Stomach (tissue), 9 donors: ENCODE measurements around the gene PCDHGA8. TPM values are rescaled to one million over a fixed set of nuclear protein-coding genes. Genes with fewer than 3 reads are reported as not detected.
"Not testable (repeated sequence)": the region's sequence is repeated elsewhere in the genome, so short reads cannot be mapped to it uniquely, and the experiment has no call there.

Source experiments
- DNase-seq, 2 donors: peaks; one replicate each; pipeline versions ENCODE4 v3.0.0 to v3.0.0-alpha.2; 2013 to 2019
- H3K27ac ChIP-seq, 5 donors: fragments of 200-600 bp in 4 of 5; sonication (generic) in 4 of 5; one replicate each; pipeline ENCODE4 v1.5.1; 2013 to 2019; ENCODE audit warnings: mild to moderate bottlenecking in 1 of 5, moderate library complexity in 1 of 5
- H3K27me3 ChIP-seq, 3 donors: fragments of 200-600 bp; sonication (generic); one replicate each; pipeline ENCODE4 v1.5.1; 2017 to 2019; ENCODE audit warnings: mixed run types in 1 of 3
- H3K36me3 ChIP-seq, 4 donors: fragments of 200-600 bp; sonication (generic); 1 replicate in 3 of 4; 2 replicates in 1 of 4; pipeline ENCODE4 v1.5.1; 2016 to 2019
- H3K4me1 ChIP-seq, 4 donors: fragments of 200-600 bp; sonication (generic); one replicate each; pipeline ENCODE4 v1.5.1; 2016 to 2019
- H3K4me3 ChIP-seq, 4 donors: fragments of 200-600 bp; sonication (generic) in 3 of 4; one replicate each; pipeline ENCODE4 v1.5.1; 2016 to 2019; ENCODE audit warnings: mild to moderate bottlenecking in 1 of 4
- H3K9me3 ChIP-seq, 4 donors: fragments of 200-600 bp; sonication (generic); one replicate each; pipeline ENCODE4 v1.5.1; 2016 to 2019
- CTCF ChIP-seq, 7 experiments: fragments of 450-650 bp in 4 of 7; fragments of 200-600 bp in 3 of 7; sonication (generic) in 3 of 7; IDR thresholded peaks; one replicate each; pipeline ENCODE4 v1.5.1; 2016 to 2019; ENCODE audit warnings: antibody characterized with exemption in 7 of 7, control low read depth in 2 of 7, mild to moderate bottlenecking in 1 of 7
- EP300 ChIP-seq: sonication (generic); formaldehyde crosslinking; IDR thresholded peaks from one replicate; pipeline ENCODE4 v1.6.1; 2017; ENCODE audit warnings: antibody characterized with exemption
- POLR2A ChIP-seq, 4 donors: fragments of 450-650 bp; IDR thresholded peaks; one replicate each; pipeline ENCODE4 v1.6.1; 2016; ENCODE audit warnings: antibody characterized with exemption in 4 of 4, control low read depth in 2 of 4, mild to moderate bottlenecking in 1 of 4, moderate library complexity in 1 of 4
- POLR2AphosphoS5 ChIP-seq, 3 donors: sonication (generic); formaldehyde crosslinking; IDR thresholded peaks; one replicate each; pipeline ENCODE4 v1.6.1; 2016; ENCODE audit warnings: antibody characterized with exemption in 3 of 3
- WGBS, 5 donors: extraction: QIAGEN DNeasy Blood & Tissue Kit in 3 of 5; methylation state at CpG; one replicate each; pipeline versions ENCODE4 v1.1.5 to v1.1.7; 2013 to 2018; 5-methylcytosine and 5-hydroxymethylcytosine counted together
- intact Hi-C: fragments of 100-400 bp; cut with DNase I; formaldehyde crosslinking; loops from one replicate; pipeline ENCODE4 v1.15.1; 2023; ENCODE audit warnings: low total_unique reads
- polyA plus RNA-seq, 3 donors: library from polyadenylated mRNA; stranded (reverse); fragments of 200-250 nt; gene quantifications; one replicate each; pipeline ENCODE4 v1.2.3, GENCODE V29; 2013
- total RNA-seq, 5 donors: library from RNA; depleted of rRNA; stranded (reverse); fragments of >200 nt; gene quantifications; one replicate each; pipeline versions ENCODE4 v1.1.0 to v1.2.3, GENCODE V29; 2014 to 2016
- donor health status: healthy with polysubstance abuse.
- donor health status: Bipolar disorder and iron deficiency.
- donor health status: healthy.

PCDHGA8 gene
- total and polyA plus RNA-seq, 8 donors = under 0.01 to 12.5 (median 0.29) TPM; not detected in 1

- no peak for DNase-seq
- intact Hi-C loops = loop anchor here (10.0 kb wide), 1 partner anchor 111 kb away; no protein-coding TSS in a partner anchor
- peaks cover 0 to 81% (median 28%) of the 10 kb centered on the region in 3 donors for H3K27me3 ChIP-seq
- H3K36me3 ChIP-seq = peaks cover 0 to 14% (median 8%) of the 10 kb centered on the region in 4 donors
- no peak overlapping the region for H3K27ac ChIP-seq
- peaks cover 47 to 99% (median 89%) of the 10 kb centered on the region in 4 donors for H3K9me3 ChIP-seq
- peak overlapping the region; percentile 27 to 48 (median 39) for H3K4me3 ChIP-seq
- WGBS, 5 donors = 8 to 19% (median 14%) methylated on average over 24 to 25 of the region's 25 CpGs
- H3K4me1 ChIP-seq = peaks cover 0 to 25% (median 7%) of the 10 kb centered on the region in 4 donors
- TF ChIP-seq CTCF (IDR thresholded peaks at IDR 0.05) (no peak), POLR2AphosphoS5 (IDR thresholded peaks at IDR 0.05) (no peak), POLR2A (IDR thresholded peaks at IDR 0.05) (no peak), EP300 (no peak)
These were observed 21.2 kb downstream of the PCDHGA8 start for GRCh38 chr5:141413540-141414069.

- intact Hi-C loops = loop anchor here (10.0 kb wide), 1 partner anchor 110 kb away; no protein-coding TSS in a partner anchor
- H3K4me3 ChIP-seq, DNase-seq, H3K27ac ChIP-seq: not testable (repeated sequence)
- H3K36me3 ChIP-seq = peaks cover 0 to 20% (median 8%) of the 10 kb centered on the region in 4 donors
- whole genome bisulfite sequencing, 5 donors = 27 to 40% (median 29%) methylated on average over 6 to 46 of the region's 46 CpGs
- H3K27me3 ChIP-seq = peaks cover 0 to 81% (median 27%) of the 10 kb centered on the region in 3 donors
- peaks cover 0 to 25% (median 9%) of the 10 kb centered on the region in 4 donors for H3K4me1 ChIP-seq
- peaks cover 47 to 99% (median 89%) of the 10 kb centered on the region in 4 donors for H3K9me3 ChIP-seq
These were observed 22.3 kb downstream of the PCDHGA8 start for GRCh38 chr5:141414548-141415274.

GRCh38 chr5:141415275-141415618 lies 22.8 kb downstream of the PCDHGA8 start:
- H3K27ac ChIP-seq, DNase-seq, H3K4me3 ChIP-seq: not testable (repeated sequence)
- Histone ChIP-seq H3K4me1 (peaks cover 0 to 25% (median 9%) of the 10 kb centered on the region in 4 donors), H3K27me3 (peaks cover 0 to 81% (median 25%) of the 10 kb centered on the region in 3 donors), H3K9me3 (peaks cover 48 to 99% (median 89%) of the 10 kb centered on the region in 4 donors), H3K36me3 (peaks cover 0 to 20% (median 8%) of the 10 kb centered on the region in 4 donors)
- intact Hi-C loops = loop anchor here (10.0 kb wide), 1 partner anchor 110 kb away; no protein-coding TSS in a partner anchor
- 20 to 27% (median 25%) methylated on average over 11 to 24 of the region's 24 CpGs for WGBS, 5 donors

GRCh38 chr5:141417494-141418172 lies 25.2 kb downstream of the PCDHGA8 start, which contains the start of gene PCDHGB7:
PCDHGB7 (plus strand) TSS chr5:141417677; CDS start chr5:141417860, 183 bp downstream.
- peak within 1 kb of the TSS; percentile 31 to 49 (median 40) for H3K4me3 ChIP-seq
- peak; percentile 63 to 83 for DNase-seq
- intact Hi-C loops = loop anchor here (10.0 kb wide), 1 partner anchor 107 kb away; no protein-coding TSS in a partner anchor
- TF ChIP-seq CTCF (IDR thresholded peaks at IDR 0.05) = peak in 5 of 7 experiments; percentile 8 to 52 (median 22)
- H3K4me1 ChIP-seq = peaks cover 0 to 41% (median 9%) of the 10 kb centered on the region in 4 donors
- peaks cover 67 to 99% (median 94%) of the 10 kb centered on the region in 4 donors for H3K9me3 ChIP-seq
- peaks cover 0 to 85% (median 23%) of the 10 kb centered on the region in 3 donors for H3K27me3 ChIP-seq
- H3K27ac ChIP-seq = peak within 1 kb of the TSS in 2 of 5 donors; percentile 17 to 49
- 7 to 15% (median 12%) methylated on average over 41 to 46 of the region's 47 CpGs for WGBS, 5 donors
- H3K36me3 ChIP-seq = peaks cover 0 to 18% (median 2%) of the 10 kb centered on the region in 4 donors
